Measurements from ENCODE around the gene GNAI2.

- TF ChIP-seq RARB (CRISPR knock-in tag; IDR thresholded peaks at IDR 0.05) = no peak
- TF ChIP-seq, protein P1, sequence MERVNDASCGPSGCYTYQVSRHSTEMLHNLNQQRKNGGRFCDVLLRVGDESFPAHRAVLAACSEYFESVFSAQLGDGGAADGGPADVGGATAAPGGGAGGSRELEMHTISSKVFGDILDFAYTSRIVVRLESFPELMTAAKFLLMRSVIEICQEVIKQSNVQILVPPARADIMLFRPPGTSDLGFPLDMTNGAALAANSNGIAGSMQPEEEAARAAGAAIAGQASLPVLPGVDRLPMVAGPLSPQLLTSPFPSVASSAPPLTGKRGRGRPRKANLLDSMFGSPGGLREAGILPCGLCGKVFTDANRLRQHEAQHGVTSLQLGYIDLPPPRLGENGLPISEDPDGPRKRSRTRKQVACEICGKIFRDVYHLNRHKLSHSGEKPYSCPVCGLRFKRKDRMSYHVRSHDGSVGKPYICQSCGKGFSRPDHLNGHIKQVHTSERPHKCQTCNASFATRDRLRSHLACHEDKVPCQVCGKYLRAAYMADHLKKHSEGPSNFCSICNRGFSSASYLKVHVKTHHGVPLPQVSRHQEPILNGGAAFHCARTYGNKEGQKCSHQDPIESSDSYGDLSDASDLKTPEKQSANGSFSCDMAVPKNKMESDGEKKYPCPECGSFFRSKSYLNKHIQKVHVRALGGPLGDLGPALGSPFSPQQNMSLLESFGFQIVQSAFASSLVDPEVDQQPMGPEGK (CRISPR knock-in tag; IDR thresholded peaks at IDR 0.05; ENCODE audit: borderline replicate concordance) = no peak
- TF ChIP-seq CREB5 (CRISPR knock-in tag; IDR thresholded peaks at IDR 0.05; ENCODE audit: low read depth) = no peak
- no peak for TF ChIP-seq TCF4 (CRISPR knock-in tag; IDR thresholded peaks at IDR 0.05; ENCODE audit: borderline replicate concordance)
Measured at GRCh38 chr3:50260942-50261441, 25.0 kb downstream of the GNAI2 start.

Data from SK-N-SH treated with all-trans-retinoic acid at 6 μM for 48 hours (cell line).